ENCODE results near the gene CD247.

The CD247 gene

DNA sequence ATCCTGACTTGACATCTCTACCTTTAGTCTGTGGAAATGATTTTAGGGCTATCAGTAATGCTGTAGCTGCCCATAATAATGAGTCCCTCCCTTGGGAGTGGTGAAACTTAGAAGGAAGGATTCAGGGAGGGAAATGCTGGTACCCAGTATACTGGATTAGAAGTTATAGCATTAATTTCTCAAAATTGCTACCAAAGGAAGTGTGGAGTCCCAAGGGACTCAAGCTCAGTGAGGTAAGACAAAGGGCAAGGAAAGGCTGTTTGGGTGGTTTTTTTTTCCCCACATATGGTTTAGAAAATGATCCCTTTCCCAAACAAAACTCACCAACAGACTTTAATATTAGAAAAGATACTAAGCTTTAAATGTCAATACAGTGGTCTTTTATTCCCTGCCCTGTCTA lies 99.9 kb downstream of the CD247 start:
- TF ChIP-seq, protein P1, sequence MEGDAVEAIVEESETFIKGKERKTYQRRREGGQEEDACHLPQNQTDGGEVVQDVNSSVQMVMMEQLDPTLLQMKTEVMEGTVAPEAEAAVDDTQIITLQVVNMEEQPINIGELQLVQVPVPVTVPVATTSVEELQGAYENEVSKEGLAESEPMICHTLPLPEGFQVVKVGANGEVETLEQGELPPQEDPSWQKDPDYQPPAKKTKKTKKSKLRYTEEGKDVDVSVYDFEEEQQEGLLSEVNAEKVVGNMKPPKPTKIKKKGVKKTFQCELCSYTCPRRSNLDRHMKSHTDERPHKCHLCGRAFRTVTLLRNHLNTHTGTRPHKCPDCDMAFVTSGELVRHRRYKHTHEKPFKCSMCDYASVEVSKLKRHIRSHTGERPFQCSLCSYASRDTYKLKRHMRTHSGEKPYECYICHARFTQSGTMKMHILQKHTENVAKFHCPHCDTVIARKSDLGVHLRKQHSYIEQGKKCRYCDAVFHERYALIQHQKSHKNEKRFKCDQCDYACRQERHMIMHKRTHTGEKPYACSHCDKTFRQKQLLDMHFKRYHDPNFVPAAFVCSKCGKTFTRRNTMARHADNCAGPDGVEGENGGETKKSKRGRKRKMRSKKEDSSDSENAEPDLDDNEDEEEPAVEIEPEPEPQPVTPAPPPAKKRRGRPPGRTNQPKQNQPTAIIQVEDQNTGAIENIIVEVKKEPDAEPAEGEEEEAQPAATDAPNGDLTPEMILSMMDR (IDR thresholded peaks at IDR 0.05; ENCODE audit: low read depth, low read length, missing control alignments): no peak

DNA sequence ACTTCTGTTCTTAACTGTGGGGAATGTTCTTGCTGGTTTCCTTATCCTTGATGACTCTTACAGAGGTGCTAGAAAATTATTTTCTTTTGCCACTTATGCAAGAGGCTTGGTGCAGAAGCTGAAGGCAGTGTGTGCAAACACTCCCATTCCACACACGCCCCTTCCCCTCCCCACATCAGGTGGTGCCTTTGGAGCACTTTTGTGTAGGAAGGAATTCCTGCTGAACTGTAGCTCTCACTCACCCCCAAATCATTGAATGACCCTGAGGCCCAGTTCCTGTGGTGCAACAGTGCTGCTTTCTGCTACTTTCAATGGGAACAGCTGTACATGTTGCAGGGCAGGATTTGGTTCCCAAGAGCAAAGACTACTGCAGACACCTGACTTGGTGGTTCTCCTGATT lies 101.8 kb downstream of the CD247 start:
- TF ChIP-seq, protein P1 (IDR thresholded peaks at IDR 0.05; ENCODE audit: low read depth, low read length, missing control alignments): no peak
- no peak overlapping the region for H3K4me3 ChIP-seq (ENCODE audit: low read depth, low read length)
- in situ Hi-C loops (cut with HindIII; ENCODE audit: low sequenced_read_pairs): loop anchor here (25.0 kb wide), 1 partner anchor 354 kb away; no protein-coding TSS in a partner anchor
- DNase-seq (ENCODE audit: low read depth): no peak

More for the DNA sequence above, 99.9 kb downstream of the CD247 start:
- no peak overlapping the region for H3K4me3 ChIP-seq (ENCODE audit: low read depth, low read length)
- in situ Hi-C loops (cut with HindIII; ENCODE audit: low sequenced_read_pairs): loop anchor here (25.0 kb wide), 1 partner anchor 356 kb away; no protein-coding TSS in a partner anchor
- no peak for DNase-seq (ENCODE audit: low read depth)

DNA sequence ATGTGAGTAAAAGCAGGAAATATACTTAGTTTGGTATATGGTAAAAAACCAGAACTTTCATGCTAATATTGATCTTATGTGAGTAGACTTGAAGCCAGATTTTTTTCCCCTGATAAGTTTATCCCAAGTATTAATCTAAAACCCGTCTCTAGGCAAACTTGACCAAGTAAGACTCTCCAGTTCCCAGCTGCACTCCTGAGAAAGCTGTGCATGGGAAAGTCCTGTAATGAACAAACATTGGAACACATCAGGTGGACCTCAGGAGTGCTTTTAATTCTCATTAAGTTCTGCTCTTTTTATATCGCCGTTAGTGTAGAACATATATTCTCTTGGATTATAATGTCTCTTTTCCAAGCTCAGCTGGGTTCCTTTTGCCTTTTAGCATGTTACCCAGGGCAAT lies 105.0 kb downstream of the CD247 start:
- in situ Hi-C loops (cut with HindIII; ENCODE audit: low sequenced_read_pairs): loop anchor here (25.0 kb wide), 1 partner anchor 351 kb away; no protein-coding TSS in a partner anchor
- no peak overlapping the region for H3K4me3 ChIP-seq (ENCODE audit: low read depth, low read length)
- TF ChIP-seq, protein P1 (IDR thresholded peaks at IDR 0.05; ENCODE audit: low read depth, low read length, missing control alignments): no peak
- no peak for DNase-seq (ENCODE audit: low read depth)

DNA sequence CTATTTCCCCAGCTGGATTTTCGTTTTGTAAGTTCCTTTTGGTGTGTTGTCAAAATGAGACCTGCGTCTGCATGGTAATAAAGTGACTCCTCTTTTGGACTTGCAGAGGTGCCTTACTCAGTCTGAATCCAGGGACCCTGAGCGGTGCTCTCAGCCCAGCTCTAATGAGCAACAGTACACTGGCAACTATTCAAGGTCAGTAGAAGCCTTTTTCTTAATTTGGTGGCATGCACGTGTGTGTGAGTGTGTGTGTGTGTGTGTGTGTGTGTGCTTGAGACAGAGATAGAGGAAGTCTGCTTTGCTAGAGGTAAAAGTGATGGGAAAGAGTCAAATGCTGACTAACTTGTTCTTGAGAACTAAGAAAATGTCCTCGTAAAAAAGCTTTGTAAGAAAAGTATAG lies 105.4 kb downstream of the CD247 start:
- in situ Hi-C loops (cut with HindIII; ENCODE audit: low sequenced_read_pairs): loop anchor here (25.0 kb wide), 1 partner anchor 351 kb away; no protein-coding TSS in a partner anchor
- DNase-seq (ENCODE audit: low read depth): no peak
- H3K4me3 ChIP-seq (ENCODE audit: low read depth, low read length): no peak overlapping the region
- TF ChIP-seq, protein P1 (IDR thresholded peaks at IDR 0.05; ENCODE audit: low read depth, low read length, missing control alignments): no peak

DNA sequence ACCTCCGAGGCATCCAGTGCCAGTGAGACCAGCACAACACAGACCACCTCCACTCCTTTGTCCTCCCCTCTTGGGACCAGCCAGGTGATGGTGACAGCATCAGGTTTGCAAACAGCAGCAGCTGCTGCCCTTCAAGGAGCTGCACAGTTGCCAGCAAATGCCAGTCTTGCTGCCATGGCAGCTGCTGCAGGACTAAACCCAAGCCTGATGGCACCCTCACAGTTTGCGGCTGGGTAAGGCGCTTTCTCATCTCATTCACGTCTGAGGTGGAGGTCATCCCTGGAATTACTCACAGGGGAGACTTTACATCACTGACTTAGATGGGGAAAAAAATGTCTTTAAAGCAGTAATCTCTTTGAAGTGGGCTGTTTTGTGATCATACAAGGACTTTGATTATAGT lies 106.3 kb downstream of the CD247 start:
- no peak for DNase-seq (ENCODE audit: low read depth)
- TF ChIP-seq, protein P1 (IDR thresholded peaks at IDR 0.05; ENCODE audit: low read depth, low read length, missing control alignments): no peak
- in situ Hi-C loops (cut with HindIII; ENCODE audit: low sequenced_read_pairs): loop anchor here (25.0 kb wide), 1 partner anchor 350 kb away; no protein-coding TSS in a partner anchor
- H3K4me3 ChIP-seq (ENCODE audit: low read depth, low read length): no peak overlapping the region

DNA sequence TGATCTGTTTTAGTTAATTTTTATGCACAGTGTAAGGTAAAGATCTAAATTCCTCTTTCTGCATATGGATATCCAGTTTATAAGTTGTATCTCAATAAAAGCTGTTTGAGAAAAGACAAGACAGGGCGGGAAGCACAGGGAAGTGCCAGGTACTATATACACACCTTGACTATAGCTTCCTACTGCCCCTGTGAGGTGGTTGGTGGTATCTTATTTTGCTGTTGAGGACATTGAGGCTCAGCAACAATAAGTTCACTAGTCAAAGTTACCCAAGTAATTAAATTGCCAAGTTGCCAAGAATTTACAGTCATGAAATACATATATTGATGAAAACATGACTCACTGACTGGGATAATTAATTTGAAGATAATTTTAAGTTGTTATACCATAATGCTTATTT lies 109.1 kb downstream of the CD247 start:
- DNase-seq (ENCODE audit: low read depth): no peak
- no peak overlapping the region for H3K4me3 ChIP-seq (ENCODE audit: low read depth, low read length)
- TF ChIP-seq, protein P1 (IDR thresholded peaks at IDR 0.05; ENCODE audit: low read depth, low read length, missing control alignments): peak; percentile 21
- in situ Hi-C loops (cut with HindIII; ENCODE audit: low sequenced_read_pairs): loop anchor here (25.0 kb wide), 1 partner anchor 347 kb away; no protein-coding TSS in a partner anchor
